AG09309 (cell line): ENCODE data around the gene SGCE.
A peak's percentile ranks its signal among the peaks of the same experiment; 100 is the strongest.

Experiments
- DNase-seq: peaks from one replicate; pipeline ENCODE4 v3.0.0-alpha.2; 2010; ENCODE audit warnings: low read depth
- H3K4me3 ChIP-seq: 2 replicates; pipeline ENCODE4 v1.5.1; 2011; ENCODE audit warnings: mild to moderate bottlenecking, low read depth, low read length, moderate library complexity; ENCODE audit not compliant: control insufficient read depth
- TF ChIP-seq, protein P1 (sequence below): IDR thresholded peaks from 2 replicates; pipeline ENCODE4 v1.5.1; 2011; ENCODE audit warnings: mild to moderate bottlenecking, low read depth, low read length, inconsistent platforms; ENCODE audit not compliant: insufficient read depth, control insufficient read depth; ENCODE audit errors: missing control alignments

The SGCE gene

DNA sequence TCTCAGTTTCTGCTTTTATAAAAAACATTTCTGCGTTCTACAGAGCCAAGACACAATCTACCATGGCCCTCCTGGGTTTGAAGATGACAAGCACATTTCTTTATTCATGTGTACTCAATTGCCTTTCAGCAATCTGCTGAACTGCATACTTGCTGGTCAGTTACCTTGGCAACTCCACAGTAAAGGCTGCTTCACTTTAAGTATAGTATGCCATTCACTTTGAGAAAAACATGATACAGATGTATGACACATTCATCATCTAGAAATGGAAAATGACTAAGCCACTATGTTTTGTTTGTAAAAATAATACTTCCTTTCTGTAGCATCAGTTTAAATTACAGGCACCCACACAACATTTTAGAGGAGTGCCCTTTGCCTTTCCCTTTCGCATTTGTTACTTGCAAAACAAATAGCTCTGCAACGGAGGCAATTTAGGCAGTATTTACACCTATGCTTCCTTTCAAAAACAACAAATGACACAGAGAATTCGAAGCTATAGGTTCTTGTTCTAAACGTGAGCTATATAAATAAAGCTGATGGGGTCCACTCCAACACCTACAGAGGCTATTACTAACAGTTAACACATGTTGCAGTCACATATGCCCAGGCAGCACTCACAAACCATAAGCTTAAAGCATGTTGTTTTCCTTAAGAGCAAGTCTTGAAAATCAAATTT is 23.5 kb downstream of the SGCE start:
- H3K4me3 ChIP-seq = no peak overlapping the region
- TF ChIP-seq, protein P1, sequence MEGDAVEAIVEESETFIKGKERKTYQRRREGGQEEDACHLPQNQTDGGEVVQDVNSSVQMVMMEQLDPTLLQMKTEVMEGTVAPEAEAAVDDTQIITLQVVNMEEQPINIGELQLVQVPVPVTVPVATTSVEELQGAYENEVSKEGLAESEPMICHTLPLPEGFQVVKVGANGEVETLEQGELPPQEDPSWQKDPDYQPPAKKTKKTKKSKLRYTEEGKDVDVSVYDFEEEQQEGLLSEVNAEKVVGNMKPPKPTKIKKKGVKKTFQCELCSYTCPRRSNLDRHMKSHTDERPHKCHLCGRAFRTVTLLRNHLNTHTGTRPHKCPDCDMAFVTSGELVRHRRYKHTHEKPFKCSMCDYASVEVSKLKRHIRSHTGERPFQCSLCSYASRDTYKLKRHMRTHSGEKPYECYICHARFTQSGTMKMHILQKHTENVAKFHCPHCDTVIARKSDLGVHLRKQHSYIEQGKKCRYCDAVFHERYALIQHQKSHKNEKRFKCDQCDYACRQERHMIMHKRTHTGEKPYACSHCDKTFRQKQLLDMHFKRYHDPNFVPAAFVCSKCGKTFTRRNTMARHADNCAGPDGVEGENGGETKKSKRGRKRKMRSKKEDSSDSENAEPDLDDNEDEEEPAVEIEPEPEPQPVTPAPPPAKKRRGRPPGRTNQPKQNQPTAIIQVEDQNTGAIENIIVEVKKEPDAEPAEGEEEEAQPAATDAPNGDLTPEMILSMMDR = no peak
- DNase-seq = peak; percentile 68

GRCh38 chr7:94630855-94631254 is 25.1 kb downstream of the SGCE start:
- no peak overlapping the region for H3K4me3 ChIP-seq
- TF ChIP-seq, protein P1 = no peak
- no peak for DNase-seq

GRCh38 chr7:94623820-94624219 is 32.1 kb downstream of the SGCE start:
- no peak for DNase-seq
- TF ChIP-seq, protein P1 = no peak
- no peak overlapping the region for H3K4me3 ChIP-seq

DNA sequence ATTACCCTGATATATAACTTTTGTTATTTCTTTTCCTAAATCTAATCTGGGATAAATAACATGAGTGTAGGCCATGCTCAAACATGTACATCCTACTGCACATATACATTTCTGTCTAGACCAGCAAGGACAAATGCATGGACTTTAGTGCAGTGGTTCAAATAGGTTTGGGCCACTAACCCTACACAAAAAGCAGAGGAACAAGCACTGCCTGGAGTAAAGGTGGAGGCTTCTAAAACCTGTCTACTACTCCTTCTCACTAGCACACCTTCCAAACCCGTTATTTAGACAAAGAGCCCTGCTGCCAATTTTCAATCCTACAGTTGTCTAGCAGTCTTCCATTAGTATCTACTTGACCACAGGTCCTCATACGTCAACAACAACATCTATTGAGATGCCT is 34.8 kb downstream of the SGCE start:
- no peak for DNase-seq
- no peak overlapping the region for H3K4me3 ChIP-seq
- TF ChIP-seq, protein P1 = no peak

GRCh38 chr7:94620703-94621118 is 35.2 kb downstream of the SGCE start:
- no peak overlapping the region for H3K4me3 ChIP-seq
- peak; percentile 80 for DNase-seq
- TF ChIP-seq, protein P1 = no peak

GRCh38 chr7:94618126-94618525 is 37.8 kb downstream of the SGCE start:
- TF ChIP-seq, protein P1 = no peak
- no peak overlapping the region for H3K4me3 ChIP-seq
- no peak for DNase-seq
